Ishikawa (cell line): Measurements from ENCODE around the gene DUSP15.
A peak's percentile ranks its signal among the peaks of the same experiment; 100 is the strongest.

Experiments
- CEBPB ChIP-seq: IDR thresholded peaks from 2 replicates; pipeline ENCODE4 v1.6.1; 2012
- CREB1 ChIP-seq: IDR thresholded peaks from 2 replicates; pipeline ENCODE4 v1.6.1; 2012; ENCODE audit warnings: low read depth
- EGR1 ChIP-seq: IDR thresholded peaks from 2 replicates; pipeline ENCODE4 v1.6.1; 2012
- EP300 ChIP-seq: IDR thresholded peaks from 2 replicates; pipeline ENCODE4 v1.6.1; 2012; ENCODE audit warnings: borderline replicate concordance
- FOXM1 ChIP-seq: IDR thresholded peaks from 2 replicates; pipeline ENCODE4 v1.6.1; 2012; ENCODE audit warnings: low read depth, borderline replicate concordance
- MAX ChIP-seq: IDR thresholded peaks from 2 replicates; pipeline ENCODE4 v1.6.1; 2012
- NFIC ChIP-seq: IDR thresholded peaks from 2 replicates; pipeline ENCODE4 v1.6.1; 2012
- RAD21 ChIP-seq: IDR thresholded peaks from 2 replicates; pipeline ENCODE4 v1.6.1; 2012; ENCODE audit warnings: low read depth
- REST ChIP-seq: IDR thresholded peaks from 2 replicates; pipeline ENCODE4 v1.6.1; 2012; ENCODE audit warnings: low read depth, mild to moderate bottlenecking
- TAF1 ChIP-seq: IDR thresholded peaks from 2 replicates; pipeline ENCODE4 v1.6.1; 2012; ENCODE audit warnings: low read depth, mild to moderate bottlenecking
- TCF12 ChIP-seq: IDR thresholded peaks from 2 replicates; pipeline ENCODE4 v1.6.1; 2012; ENCODE audit warnings: low read depth
- TEAD4 ChIP-seq: IDR thresholded peaks from 2 replicates; pipeline ENCODE4 v1.6.1; 2012
- USF1 ChIP-seq: IDR thresholded peaks from 2 replicates; pipeline ENCODE4 v1.6.1; 2012
- YY1 ChIP-seq: IDR thresholded peaks from 2 replicates; pipeline ENCODE4 v1.6.1; 2012; ENCODE audit warnings: low read depth
- ZBTB7A ChIP-seq: IDR thresholded peaks from 2 replicates; pipeline ENCODE4 v1.6.1; 2012; ENCODE audit warnings: low read depth

The DUSP15 gene

GRCh38 chr20:31819083-31819784 is 51.1 kb downstream of the DUSP15 start, which contains the start of gene MYLK2:
TSS of gene MYLK2 (plus strand) at chr20:31819356. CDS start at chr20:31819581, 225 bp downstream.
- no peak for TF ChIP-seq CREB1
- TF ChIP-seq YY1, result no peak
- no peak for TF ChIP-seq TEAD4
- no peak for TF ChIP-seq EP300
- TF ChIP-seq CEBPB, result no peak

DNA sequence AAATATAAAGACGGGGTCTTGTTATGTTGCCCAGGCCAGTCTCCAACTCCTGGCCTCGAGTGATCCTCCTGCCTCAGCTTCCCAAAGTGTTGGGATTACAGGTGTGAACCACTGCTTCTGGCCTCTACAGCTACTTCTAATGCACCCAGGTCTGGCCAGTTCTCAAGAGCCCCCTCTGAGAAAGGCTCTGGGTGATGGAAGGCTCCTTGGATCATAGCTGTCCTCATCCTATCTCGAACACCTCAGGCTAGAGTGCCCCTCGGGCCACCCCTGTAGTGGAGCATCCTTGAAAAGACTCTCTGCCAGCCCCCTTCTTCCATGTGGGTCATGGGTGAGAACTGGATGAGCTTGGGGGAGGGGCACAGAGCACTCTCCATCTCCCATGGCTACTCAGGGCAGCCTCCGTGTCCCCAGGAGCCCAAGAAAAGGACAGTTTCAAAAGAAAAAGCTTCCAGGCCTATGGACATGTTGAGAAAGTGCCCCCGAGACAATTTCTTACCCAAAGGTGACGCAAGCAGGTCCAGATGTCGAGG is 51.9 kb downstream of the DUSP15 start:
- TF ChIP-seq CEBPB, result no peak
- TF ChIP-seq ZBTB7A, result no peak
- no peak for TF ChIP-seq CREB1
- no peak for TF ChIP-seq RAD21
- no peak for TF ChIP-seq REST
- no peak for TF ChIP-seq EP300
- TF ChIP-seq TCF12, result no peak
- TF ChIP-seq NFIC, result no peak

GRCh38 chr20:31817461-31817860 is 52.9 kb downstream of the DUSP15 start:
- TF ChIP-seq TAF1, result no peak

DNA sequence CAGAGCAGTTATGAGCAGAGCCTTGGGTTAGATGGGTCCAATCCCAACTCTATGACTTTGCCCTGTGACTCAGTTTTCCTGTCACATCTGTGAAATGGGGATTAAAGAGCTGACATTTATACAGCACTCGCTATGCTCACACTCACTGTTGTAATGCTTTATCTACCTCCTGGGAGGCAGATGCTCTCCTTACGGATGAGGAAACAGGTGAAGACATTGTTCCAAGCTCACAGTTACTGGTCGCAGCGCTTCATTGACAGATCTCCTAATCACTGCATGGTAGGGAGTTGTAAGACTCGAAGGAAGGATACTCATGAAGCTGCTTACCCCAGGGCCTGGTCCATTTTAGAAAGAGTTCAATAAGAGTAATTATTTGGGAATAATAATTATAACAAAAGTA is 54.1 kb downstream of the DUSP15 start:
- no peak for TF ChIP-seq EGR1
- TF ChIP-seq CREB1, result no peak
- TF ChIP-seq NFIC, result no peak
- TF ChIP-seq FOXM1, result no peak
- TF ChIP-seq EP300, result no peak
- no peak for TF ChIP-seq TEAD4
- no peak for TF ChIP-seq USF1
- TF ChIP-seq TAF1, result no peak
- TF ChIP-seq RAD21, result no peak
- no peak for TF ChIP-seq YY1
- no peak for TF ChIP-seq CEBPB
- TF ChIP-seq ZBTB7A, result no peak
- TF ChIP-seq TCF12, result no peak
- no peak for TF ChIP-seq MAX
- TF ChIP-seq REST, result no peak

- no peak for TF ChIP-seq USF1
- no peak; the same call in 1 of the 2 replicates for TF ChIP-seq FOXM1
- no peak for TF ChIP-seq TAF1
- TF ChIP-seq NFIC, result peak; percentile 81
- TF ChIP-seq CEBPB, result peak; percentile 90
- no peak for TF ChIP-seq YY1
- TF ChIP-seq MAX, result no peak; the same call in 1 of the 2 replicates
- TF ChIP-seq RAD21, result no peak
- no peak for TF ChIP-seq EGR1
- peak; percentile 82 for TF ChIP-seq TCF12
- no peak for TF ChIP-seq REST
- TF ChIP-seq CREB1, result no peak
- peak; percentile 86; the same call in 1 of the 2 replicates for TF ChIP-seq ZBTB7A
- TF ChIP-seq EP300, result peak; percentile 44; the same call in 1 of the 2 replicates
- peak; percentile 37 for TF ChIP-seq TEAD4
Observed at GRCh38 chr20:31815408-31816188, 54.7 kb downstream of the DUSP15 start.
